WTC11 (cell line): ENCODE data around the gene OVCA2. TPM values are rescaled to one million over a fixed set of nuclear protein-coding genes. Genes with fewer than 3 reads are reported as not detected.

Source experiments
- ATAC-seq: fragments of 200-7000 bp; cut with Tn5 transposase; 2 replicates; pipeline ENCODE4 v1.10.0; 2021; ENCODE audit warnings: mild to moderate bottlenecking, moderate library complexity
- CTCF ChIA-PET: fragments of 300-600 bp; sonication (Branson Sonifier 250); formaldehyde crosslinking; loops from one replicate; lab custom pipeline; 2021; ENCODE audit warnings: antibody characterized with exemption; lab: Charles Lee
- POLR2A ChIA-PET: fragments of 350-600 bp; sonication (Branson Sonifier 250); formaldehyde crosslinking; loops from one replicate; lab custom pipeline; 2021; ENCODE audit warnings: antibody characterized with exemption; lab: Charles Lee
- DNase-seq: peaks from one replicate; pipeline ENCODE4 v3.0.0; 2021; ENCODE audit warnings: low spot score
- H3K27ac Mint-ChIP-seq: 2 replicates; pipeline ENCODE4 v1.8.0; 2021; ENCODE audit warnings: mixed read lengths
- H3K27me3 Mint-ChIP-seq: 2 replicates; pipeline ENCODE4 v1.8.0; 2021; ENCODE audit warnings: low read depth, mild to moderate bottlenecking, moderate library complexity, mixed read lengths
- H3K36me3 Mint-ChIP-seq: 2 replicates; pipeline ENCODE4 v1.8.0; 2021; ENCODE audit warnings: mixed read lengths
- H3K4me1 Mint-ChIP-seq: 2 replicates; pipeline ENCODE4 v1.8.0; 2022; ENCODE audit warnings: mixed read lengths
- H3K4me3 Mint-ChIP-seq: 2 replicates; pipeline ENCODE4 v1.8.0; 2021; ENCODE audit warnings: mild to moderate bottlenecking, moderate library complexity, mixed read lengths
- H3K9me3 Mint-ChIP-seq: 2 replicates; pipeline ENCODE4 v1.8.0; 2021; ENCODE audit warnings: mixed read lengths
- CBFB ChIP-seq: sonication (generic); formaldehyde crosslinking; IDR thresholded peaks from 2 replicates; pipeline ENCODE4 v1.8.1; 2022; ENCODE audit warnings: mild to moderate bottlenecking, low read depth, missing genetic modification reagents
- CREM ChIP-seq: sonication (generic); formaldehyde crosslinking; IDR thresholded peaks from 2 replicates; pipeline ENCODE4 v1.8.1; 2022; ENCODE audit warnings: mild to moderate bottlenecking, missing genetic modification reagents, moderate library complexity
- CTCF ChIP-seq: fragments of 200-600 bp; IDR thresholded peaks from 2 replicates; pipeline ENCODE4 v1.8.0; 2022; ENCODE audit warnings: antibody characterized with exemption
- E2F5 ChIP-seq: sonication (generic); formaldehyde crosslinking; IDR thresholded peaks from 2 replicates; pipeline ENCODE4 v1.8.1; 2022; ENCODE audit warnings: mild to moderate bottlenecking, moderate library complexity, missing genetic modification reagents
- FOXP4 ChIP-seq: sonication (generic); formaldehyde crosslinking; IDR thresholded peaks from 2 replicates; pipeline ENCODE4 v1.8.0; 2022; ENCODE audit warnings: mild to moderate bottlenecking, missing genetic modification reagents
- HMGXB4 ChIP-seq: sonication (generic); formaldehyde crosslinking; IDR thresholded peaks from 2 replicates; pipeline ENCODE4 v1.8.1; 2023; ENCODE audit warnings: mild to moderate bottlenecking, moderate library complexity, missing genetic modification reagents
- IRF2 ChIP-seq: sonication (generic); formaldehyde crosslinking; IDR thresholded peaks from 2 replicates; pipeline ENCODE4 v1.8.0; 2022; ENCODE audit warnings: low read depth, missing genetic modification reagents, borderline replicate concordance
- JAZF1 ChIP-seq: fragments of 250-450 bp; sonication (Bioruptor Pico); IDR thresholded peaks from 2 replicates; pipeline ENCODE4 v1.9.0; 2021; ENCODE audit warnings: moderate library complexity, mild to moderate bottlenecking, inconsistent platforms
- JUN ChIP-seq: sonication (generic); formaldehyde crosslinking; IDR thresholded peaks from 2 replicates; pipeline ENCODE4 v1.8.0; 2023; ENCODE audit warnings: mild to moderate bottlenecking, missing genetic modification reagents
- MLX ChIP-seq: sonication (generic); formaldehyde crosslinking; IDR thresholded peaks from 2 replicates; pipeline ENCODE4 v1.8.1; 2023; ENCODE audit warnings: mild to moderate bottlenecking, missing genetic modification reagents, moderate library complexity
- NFE2L1 ChIP-seq: sonication (generic); formaldehyde crosslinking; IDR thresholded peaks from 2 replicates; pipeline ENCODE4 v1.8.1; 2023; ENCODE audit warnings: missing genetic modification reagents
- NR2C2 ChIP-seq: sonication (generic); formaldehyde crosslinking; IDR thresholded peaks from 2 replicates; pipeline ENCODE4 v1.8.0; 2022; ENCODE audit warnings: mild to moderate bottlenecking, missing genetic modification reagents
- OVOL2 ChIP-seq: fragments of 250-450 bp; sonication (Bioruptor Pico); IDR thresholded peaks from 2 replicates; pipeline ENCODE4 v1.9.0; 2021; ENCODE audit warnings: mild to moderate bottlenecking, borderline replicate concordance
- ZBTB21 ChIP-seq: sonication (generic); formaldehyde crosslinking; IDR thresholded peaks from 2 replicates; pipeline ENCODE4 v1.8.1; 2023; ENCODE audit warnings: mild to moderate bottlenecking, missing genetic modification reagents, borderline replicate concordance
- ZNF121 ChIP-seq: sonication (generic); formaldehyde crosslinking; IDR thresholded peaks from 2 replicates; pipeline ENCODE4 v1.8.0; 2023; ENCODE audit warnings: missing genetic modification reagents
- ZNF532 ChIP-seq: fragments of 250-450 bp; sonication (Bioruptor Pico); IDR thresholded peaks from 2 replicates; pipeline ENCODE4 v1.9.0; 2021; ENCODE audit warnings: mild to moderate bottlenecking, borderline replicate concordance
- total RNA-seq: library from RNA; stranded (reverse); gene quantifications from 3 replicates; pipeline ENCODE4 v1.2.3, GENCODE V29; 2021

OVCA2 gene
- total RNA-seq, 1 experiment from 2014 or later = 23.5 TPM

- TF ChIP-seq MLX (CRISPR knock-in tag) (no peak), OVOL2 (CRISPR knock-in tag) (no peak), IRF2 (no peak), ZNF121 (CRISPR knock-in tag) (no peak), JAZF1 (no peak), ZNF532 (CRISPR knock-in tag) (no peak), CTCF (no peak), FOXP4 (CRISPR knock-in tag) (no peak), NR2C2 (CRISPR knock-in tag) (no peak)
Measured at GRCh38 chr17:2054262-2054511, 12.4 kb downstream of the OVCA2 start (continued).

- H3K4me1 Mint-ChIP-seq = peaks cover 4% of the 10 kb centered on the region
- DNase-seq = peak; percentile 80
- CTCF ChIA-PET = interaction anchor here (0.5 to 6.2 kb wide), 59 partner anchors 8 to 352 kb away, joined by 3 to 229 read pairs (median 4); partner anchors contain the start of genes DPH1, RTN4RL1, SGSM2 and SMG6
- H3K36me3 Mint-ChIP-seq = no peaks in the 10 kb centered on the region
- peaks cover 68% of the 10 kb centered on the region for H3K27me3 Mint-ChIP-seq
- POLR2A ChIA-PET = no interaction called here
- H3K9me3 Mint-ChIP-seq = no peaks in the 10 kb centered on the region
- peak within 1 kb of the TSS; percentile 60 for H3K4me3 Mint-ChIP-seq
- TF ChIP-seq FOXP4 (CRISPR knock-in tag) = 0 out of 2 replicates have a peak, but pooled peaks have one; percentile 41
- no peak for TF ChIP-seq JUN (CRISPR knock-in tag)
- TF ChIP-seq CTCF = peak; percentile 86
- peak; percentile 54; the same call in 1 of the 2 replicates for TF ChIP-seq E2F5
- peak; percentile 35; the same call in 1 of the 2 replicates for TF ChIP-seq ZBTB21
- TF ChIP-seq HMGXB4 (CRISPR knock-in tag) = peak; percentile 80; the same call in 1 of the 2 replicates
- no peak for TF ChIP-seq CREM
- peak; percentile 22; the same call in 1 of the 2 replicates for TF ChIP-seq NFE2L1 (CRISPR knock-in tag)
- TF ChIP-seq CBFB (CRISPR knock-in tag) = peak; percentile 42; the same call in 1 of the 2 replicates
- TF ChIP-seq, all 79 proteins: peak for 7
- ATAC-seq = peak; percentile 28
- H3K27ac Mint-ChIP-seq = no peak within 1 kb of the TSS
Measured at GRCh38 chr17:2054512-2055291, 12.9 kb downstream of the OVCA2 start, which contains the start of gene HIC1. Gene HIC1, plus strand, starts transcription at chr17:2055103. Its CDS starts 1,588 bp downstream, at chr17:2056691.
